AG20443 (cell line): ENCODE measurements around the gene SLC12A7.
"Not testable (repeated sequence)": the region's sequence is repeated elsewhere in the genome, so short reads cannot be mapped to it uniquely, and the experiment has no call there.

Experiments
- DNase-seq: peaks from one replicate; pipeline ENCODE4 v3.0.0; 2012; ENCODE audit warnings: low spot score, mixed read lengths

The SLC12A7 gene

GRCh38 chr5:1095990-1096363, 15.9 kb downstream of the SLC12A7 start:
- DNase-seq: no peak

DNA sequence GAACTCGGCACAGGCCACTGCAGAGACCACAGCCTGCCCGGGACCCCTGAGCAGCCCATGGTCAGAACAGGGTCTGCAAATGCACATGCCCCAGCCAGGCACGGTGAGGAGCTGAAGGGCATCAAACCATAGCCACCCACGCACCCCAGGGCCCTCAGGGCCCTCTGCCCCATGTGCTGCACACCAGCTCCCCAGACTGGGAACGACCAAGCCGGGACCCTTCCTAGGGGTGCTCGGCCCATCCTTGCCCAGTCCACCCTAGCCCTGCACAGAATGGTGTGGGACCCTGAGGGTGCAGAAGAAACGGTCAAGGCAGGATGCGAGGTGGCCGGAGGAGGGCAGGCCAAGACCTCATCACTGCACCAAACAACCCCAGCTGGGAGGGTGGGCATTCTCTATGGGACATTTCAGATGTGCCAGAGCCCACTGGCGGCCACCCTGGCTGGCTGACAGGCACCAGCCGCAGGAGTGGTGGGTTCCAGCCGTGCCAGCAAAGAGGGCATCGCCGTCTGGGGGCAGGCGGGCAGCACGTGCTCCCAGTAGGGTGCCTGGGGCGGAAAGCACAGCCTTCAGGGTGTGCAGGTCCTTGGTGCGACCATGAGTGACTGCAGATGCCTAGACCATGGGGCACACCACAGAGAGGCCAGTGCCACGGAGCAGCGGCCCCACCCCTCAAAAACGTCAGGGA, 16.4 kb downstream of the SLC12A7 start:
- DNase-seq: no peak

- DNase-seq: no peak
These were observed 17.1 kb downstream of the SLC12A7 start for GRCh38 chr5:1094670-1095190.

DNA sequence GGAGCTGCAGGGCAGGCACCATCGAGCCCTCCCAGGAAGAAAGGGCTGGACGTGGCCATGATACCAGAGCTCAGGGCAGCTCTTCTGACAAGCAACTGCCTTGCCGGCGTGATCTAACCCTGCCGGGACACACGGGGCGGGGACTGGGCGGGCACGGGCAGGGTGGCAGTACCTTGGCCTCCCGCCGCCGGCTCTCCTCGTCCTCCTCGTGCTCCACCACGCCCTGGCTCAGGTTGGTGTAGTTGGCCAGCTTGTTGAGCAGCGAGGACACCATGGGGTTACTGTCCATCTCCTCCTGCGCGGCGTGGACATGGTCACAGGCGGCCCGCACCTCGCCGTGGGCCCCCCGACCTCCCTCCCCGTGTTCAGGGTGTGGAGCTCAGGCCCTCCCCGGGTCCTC, 18.5 kb downstream of the SLC12A7 start:
- no peak for DNase-seq

- DNase-seq: no peak
These were observed 19.7 kb downstream of the SLC12A7 start for GRCh38 chr5:1092122-1092521.

DNA sequence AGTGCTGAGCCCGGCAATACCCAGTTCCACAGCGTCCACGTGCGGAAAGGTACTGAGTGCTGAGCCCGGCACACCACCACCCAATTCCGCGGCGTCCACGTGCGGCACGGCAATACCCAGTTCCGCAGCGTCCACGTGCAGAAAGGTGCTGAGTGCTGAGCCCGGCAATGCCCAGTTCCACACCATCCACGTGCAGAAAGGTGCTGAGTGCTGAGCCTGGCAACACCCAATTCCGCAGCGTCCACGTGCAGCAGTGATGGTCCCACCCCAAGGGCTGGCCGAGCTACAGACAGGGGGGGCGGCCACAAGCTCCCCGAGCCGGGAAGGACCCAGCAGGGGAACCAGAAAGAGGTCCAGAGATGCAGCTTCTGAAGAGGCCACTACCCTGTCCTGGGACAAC, 20.2 kb downstream of the SLC12A7 start:
- DNase-seq: no peak

DNA sequence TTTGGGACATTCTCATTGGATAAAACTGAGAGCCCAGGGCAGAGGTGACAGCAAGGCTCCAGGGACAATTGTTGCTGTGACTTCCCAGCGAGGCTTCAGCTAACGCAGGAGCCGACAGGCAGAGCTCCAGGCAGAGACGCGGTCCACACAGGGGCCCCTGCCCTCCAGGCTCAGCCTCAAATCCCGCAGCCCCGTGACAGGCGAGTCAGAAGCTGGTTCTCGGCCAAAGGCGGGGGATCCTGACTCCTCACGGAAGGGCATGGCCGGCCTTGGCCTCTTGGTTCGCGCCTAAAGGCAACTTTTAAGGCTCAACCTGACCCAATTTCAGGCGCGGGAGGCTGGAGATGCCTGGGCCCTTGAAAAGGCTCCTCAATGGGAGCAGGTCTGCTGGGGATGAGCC, 21.3 kb downstream of the SLC12A7 start:
- peak; percentile 52 for DNase-seq

GRCh38 chr5:1089621-1090040, 22.2 kb downstream of the SLC12A7 start:
- no peak for DNase-seq

- DNase-seq: no peak
These were observed 22.7 kb downstream of the SLC12A7 start for GRCh38 chr5:1089146-1089545.

DNA sequence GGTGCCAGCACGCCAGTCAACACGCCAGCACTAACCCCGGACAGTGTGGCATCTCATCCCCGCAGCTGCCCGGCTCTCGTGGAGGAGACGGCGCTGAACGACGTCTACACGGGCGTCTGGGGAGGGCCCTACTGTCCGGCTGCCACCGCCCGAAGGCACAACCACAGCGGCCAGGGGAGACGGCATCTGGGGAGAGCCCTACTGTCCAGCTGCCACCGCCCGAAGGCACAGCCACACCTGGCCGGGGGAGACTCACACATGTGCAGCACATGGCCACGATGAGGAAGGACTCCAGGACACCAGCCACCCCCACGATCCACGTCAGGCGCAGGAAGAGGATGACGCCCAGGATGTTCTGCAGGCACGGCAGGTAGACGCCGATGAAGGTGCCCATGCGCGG, 23.1 kb downstream of the SLC12A7 start:
- DNase-seq: no peak

GRCh38 chr5:1088031-1088430, 23.8 kb downstream of the SLC12A7 start:
- DNase-seq: no peak

- DNase-seq: no peak
These were observed 24.4 kb downstream of the SLC12A7 start for GRCh38 chr5:1087428-1087827.

DNA sequence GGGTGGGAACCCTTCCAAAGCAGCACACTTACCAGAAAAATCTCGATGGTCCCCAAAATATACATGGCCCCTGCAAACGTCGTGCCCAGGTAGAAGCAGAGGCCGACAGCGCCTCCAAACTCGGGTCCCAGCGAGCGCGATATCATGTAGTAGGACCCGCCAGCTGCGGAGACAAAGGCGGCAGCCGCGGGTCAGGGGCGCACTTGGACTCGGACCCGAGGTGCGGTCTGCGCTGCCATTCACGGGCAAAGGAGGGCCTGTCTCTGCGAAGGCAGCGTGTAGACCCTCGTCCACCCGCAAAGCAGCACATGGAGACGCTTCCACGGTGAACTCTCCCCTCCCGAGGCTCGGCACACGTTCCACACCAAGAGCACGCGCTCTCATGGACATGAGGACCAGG, 25.0 kb downstream of the SLC12A7 start:
- DNase-seq: no peak

DNA sequence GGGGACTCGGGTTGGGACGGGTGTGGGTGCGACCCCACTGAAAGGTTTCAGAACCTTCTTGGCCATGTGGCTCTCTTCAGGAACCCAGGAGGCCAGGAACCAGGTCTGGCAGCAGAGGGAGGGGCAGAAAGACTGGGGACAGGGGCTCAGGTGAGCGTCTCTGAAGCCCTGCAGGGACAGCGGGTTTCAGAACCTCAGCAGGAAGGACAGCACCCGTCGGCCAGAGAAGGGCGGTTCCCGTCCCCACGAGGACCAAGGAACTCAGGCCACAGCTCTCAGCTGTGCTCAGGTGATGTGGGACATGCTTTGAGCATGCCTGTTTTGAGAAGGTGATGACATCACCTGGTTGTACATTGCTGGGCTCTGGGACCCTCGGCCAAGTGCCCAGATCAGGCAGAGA, 25.7 kb downstream of the SLC12A7 start:
- DNase-seq: no peak

- no peak for DNase-seq
These were observed 26.5 kb downstream of the SLC12A7 start for GRCh38 chr5:1085391-1085790.

DNA sequence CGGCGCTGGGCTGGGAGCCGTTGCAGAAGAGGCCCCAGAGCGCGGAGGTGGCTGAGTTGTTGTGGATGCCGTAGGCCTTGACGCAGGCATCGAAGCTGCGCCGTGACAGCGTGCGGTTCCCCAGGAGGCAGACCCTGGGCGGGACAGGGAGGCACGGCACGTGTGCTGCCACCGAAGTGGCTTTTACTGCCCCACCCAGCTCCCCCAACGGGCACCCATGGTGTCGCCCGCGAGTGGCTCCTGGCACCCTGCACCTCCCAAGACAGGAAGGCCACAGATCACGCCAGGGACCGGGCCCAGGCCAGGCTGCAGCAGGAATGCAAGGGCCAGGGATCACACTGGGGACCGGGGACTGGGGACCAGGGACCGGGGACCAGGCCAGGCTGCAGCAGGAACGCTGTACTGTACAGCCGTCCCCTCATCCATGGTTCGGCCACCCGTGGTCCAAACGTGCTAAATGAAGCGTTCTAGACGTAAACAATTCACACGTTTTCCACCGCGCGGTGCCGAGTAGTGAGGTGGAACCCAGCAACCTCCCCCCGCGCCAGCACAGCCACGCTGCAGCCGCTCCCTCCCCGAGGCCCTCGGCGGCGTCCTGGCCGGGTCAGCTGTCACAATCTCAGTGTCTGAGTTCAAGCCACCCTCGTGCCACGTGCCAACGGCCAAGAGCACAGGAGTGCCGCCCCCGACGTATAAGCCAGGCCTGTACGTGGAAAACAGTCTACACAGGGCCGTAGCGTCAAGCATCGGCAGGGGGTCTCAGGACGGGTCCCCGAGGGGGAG, 27.8 kb downstream of the SLC12A7 start:
- no peak for DNase-seq

- DNase-seq: not testable (repeated sequence)
These were observed 28.8 kb downstream of the SLC12A7 start for GRCh38 chr5:1083026-1083425.

DNA sequence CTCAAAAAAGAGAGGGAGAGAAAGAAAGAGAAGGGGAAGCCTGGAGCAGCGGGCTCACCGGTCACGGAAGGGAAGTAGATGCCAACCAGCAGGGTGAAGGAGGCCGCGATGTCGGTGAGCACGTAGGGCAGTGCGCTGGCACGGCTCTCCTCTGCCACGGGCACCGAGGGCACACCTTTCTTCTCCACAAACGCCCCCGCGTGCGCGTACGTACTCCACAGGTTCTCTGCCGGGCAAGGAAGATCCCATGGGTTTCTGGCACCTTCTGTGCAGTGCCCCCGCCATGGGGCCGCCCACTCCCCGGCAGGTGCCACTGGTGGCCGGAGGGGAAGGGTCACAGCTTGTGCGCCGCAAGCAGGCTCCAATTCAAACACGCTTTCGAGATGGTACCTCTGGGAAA, 30.3 kb downstream of the SLC12A7 start:
- DNase-seq: no peak

DNA sequence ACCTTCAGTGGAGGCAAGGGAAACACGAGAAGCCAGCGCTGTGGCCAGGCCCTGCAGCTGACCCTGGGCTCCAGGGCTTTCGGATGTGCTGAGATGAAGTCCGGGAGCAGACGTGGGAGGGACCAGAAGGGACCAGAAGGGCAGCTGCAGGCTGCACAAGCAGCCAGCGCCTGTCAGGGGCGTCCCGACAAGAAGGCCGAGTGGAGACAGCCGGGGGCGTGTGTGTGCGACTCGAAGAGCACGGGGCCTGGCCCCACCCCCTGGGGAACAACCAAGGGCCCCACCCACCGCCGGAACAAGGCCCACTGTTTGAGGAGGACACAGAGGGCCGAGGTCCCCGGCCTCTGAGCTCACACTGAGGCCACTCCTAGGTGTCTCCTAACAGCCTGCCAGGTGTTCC, 31.4 kb downstream of the SLC12A7 start:
- DNase-seq: no peak

DNA sequence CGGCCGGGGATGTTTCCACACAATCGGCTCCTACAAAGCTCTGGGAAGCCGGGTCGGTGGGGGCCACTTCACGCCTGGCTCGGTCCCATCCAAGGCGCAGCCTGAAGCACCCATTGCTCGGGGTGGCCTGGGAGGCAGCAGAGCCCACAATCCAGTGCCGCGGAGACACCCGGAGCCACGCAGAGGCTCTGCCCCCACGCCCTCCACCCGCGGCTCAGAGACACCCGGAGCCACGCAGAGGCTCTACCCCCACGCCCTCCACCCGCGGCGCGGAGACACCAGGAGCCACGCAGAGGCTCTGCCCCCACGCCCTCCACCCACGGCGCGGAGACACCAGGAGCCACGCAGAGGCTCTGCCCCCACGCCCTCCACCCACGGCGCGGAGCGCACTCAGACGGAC, 31.9 kb downstream of the SLC12A7 start:
- no peak for DNase-seq

DNA sequence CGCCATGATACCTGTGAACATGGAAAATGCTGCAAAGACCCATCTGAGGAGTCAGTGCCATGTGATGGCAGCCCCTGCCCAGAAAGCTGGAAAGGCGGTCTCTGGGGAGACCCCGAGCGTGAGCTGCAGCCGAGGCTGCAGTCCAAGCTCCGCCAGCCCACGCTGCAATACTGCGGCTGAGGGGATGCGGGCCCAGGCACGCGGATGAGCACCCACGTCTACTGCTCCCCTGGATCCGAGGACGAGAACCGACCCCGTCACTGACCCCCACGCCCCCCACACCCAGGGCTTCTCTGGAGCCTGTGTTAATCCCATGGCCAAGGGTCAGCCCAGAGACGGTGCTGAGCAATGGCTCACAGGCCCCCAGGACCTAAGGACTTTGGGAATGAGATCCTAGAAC, 32.4 kb downstream of the SLC12A7 start:
- no peak for DNase-seq

DNA sequence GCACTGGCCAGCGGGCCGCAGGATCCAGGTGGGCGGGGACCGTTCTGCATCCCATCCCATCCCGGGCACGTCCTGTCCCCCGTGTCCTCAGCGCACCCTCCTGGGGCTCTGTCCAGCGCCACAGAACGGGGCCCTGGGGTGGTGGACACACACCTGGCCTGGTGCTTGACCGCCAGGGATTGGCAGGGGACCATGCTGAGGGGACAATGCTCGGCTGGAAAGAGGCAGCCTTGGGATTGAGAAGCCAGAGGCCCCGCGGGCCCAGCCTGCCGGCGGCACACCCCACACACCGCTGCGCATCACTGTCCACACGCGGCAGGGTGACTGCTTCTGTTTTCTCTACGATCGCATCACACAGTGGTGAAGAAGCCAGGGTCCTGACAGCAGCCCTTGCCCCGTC, 33.0 kb downstream of the SLC12A7 start:
- DNase-seq: no peak

DNA sequence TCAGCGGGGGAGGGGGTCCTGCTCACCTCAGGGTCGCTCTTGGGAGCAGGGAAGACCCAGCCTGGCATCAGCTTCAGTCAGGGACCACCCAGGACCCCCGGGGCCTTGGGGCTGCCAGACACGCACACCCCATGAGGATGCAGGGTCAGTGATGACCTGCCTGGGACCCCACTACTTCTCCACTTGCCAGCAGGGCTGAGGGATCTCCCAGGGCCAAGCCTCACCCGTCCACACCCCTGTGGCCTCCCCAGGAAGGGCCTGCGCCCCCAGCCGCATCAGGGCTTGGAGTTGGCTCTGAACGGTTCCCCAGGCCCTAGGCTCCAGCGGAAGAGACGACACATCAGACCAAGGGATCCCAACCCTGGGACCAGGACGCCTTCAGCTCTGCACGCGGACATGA, 33.7 kb downstream of the SLC12A7 start:
- DNase-seq: no peak
